IMR-90 (cell line): ENCODE measurements around the gene LATS2.

ENCODE experiments used
- CHD1 ChIP-seq: IDR thresholded peaks from 2 replicates; pipeline ENCODE4 v1.6.1; 2012; ENCODE audit warnings: low read depth, low read length, improper control_type of control experiment
- CTCF ChIP-seq: conservative IDR thresholded peaks from 2 replicates; pipeline ENCODE4 v1.5.1; 2012; ENCODE audit warnings: mild to moderate bottlenecking, low read depth, low read length, improper control_type of control experiment
- MXI1 ChIP-seq: IDR thresholded peaks from 2 replicates; pipeline ENCODE4 v1.6.1; 2012; ENCODE audit warnings: low read depth, mild to moderate bottlenecking, low read length, moderate library complexity, borderline replicate concordance
- RAD21 ChIP-seq: IDR thresholded peaks from 2 replicates; pipeline ENCODE4 v1.6.1; 2012; ENCODE audit warnings: low read length, improper control_type of control experiment
- USF2 ChIP-seq: fragments of 150-350 bp; IDR thresholded peaks from 2 replicates; pipeline ENCODE4 v1.6.1; 2017; ENCODE audit warnings: mild to moderate bottlenecking, antibody characterized with exemption, low read length, low read depth

- no peak for TF ChIP-seq MXI1
- TF ChIP-seq RAD21: no peak
- no peak for TF ChIP-seq CHD1
- no peak for TF ChIP-seq CTCF
- no peak for TF ChIP-seq USF2
Observed at GRCh38 chr13:21045100-21045499, 16.3 kb downstream of the LATS2 start.
